Measurements from ENCODE around the gene SBF1. TPM values are rescaled to one million over a fixed set of nuclear protein-coding genes. Genes with fewer than 3 reads are reported as not detected.

Gene SBF1
- total RNA-seq, 2 experiments from 2014 or later = 220 to 227 TPM

- POLR2A ChIA-PET = no interaction called here
- no peak overlapping the region for H3K4me3 Mint-ChIP-seq
Observed at GRCh38 chr22:50400931-50401330, 73.9 kb downstream of the SBF1 start.

GRCh38 chr22:50400406-50400805 lies 74.4 kb downstream of the SBF1 start:
- ATAC-seq (ENCODE audit: poor library complexity) = no peak
- ChIA-PET POLR2A (no interaction called here), CTCF (interaction anchor here (1.0 to 1.4 kb wide), 3 partner anchors 26 to 219 kb away, joined by 3 to 5 read pairs (median 3); partner anchors contain the start of gene SCO2)
- peak in 1 of 14 experiments; percentile 18 for DNase-seq
- Histone ChIP-seq H3K9me3 (ENCODE audit: control insufficient read depth in 1 of 2, insufficient read depth in 1 of 2, low read length in 2 of 2) (no peaks in the 10 kb centered on the region), H3K27me3 (ENCODE audit: control insufficient read depth in 1 of 2, insufficient read depth in 2 of 2, low read length in 2 of 2) (no peaks in the 10 kb centered on the region), H3K4me1 (ENCODE audit: insufficient read depth, low read length) (peaks cover 20% of the 10 kb centered on the region), H3K27ac (ENCODE audit: low read depth in 1 of 2, low read length in 2 of 2) (peak overlapping the region in 1 of 2 donors; percentile 30), H3K4me3 (ENCODE audit: low read length) (no peak overlapping the region), H3K36me3 (ENCODE audit: insufficient read depth, low read length) (peaks cover 35% of the 10 kb centered on the region)
- no peaks in the 10 kb centered on the region for H3K9me3 Mint-ChIP-seq
- no peak for TF ChIP-seq CTCF (IDR thresholded peaks at IDR 0.05)
- peaks cover 43% of the 10 kb centered on the region for H3K36me3 Mint-ChIP-seq (ENCODE audit: low read depth)
- H3K4me3 Mint-ChIP-seq = no peak overlapping the region
- no peaks in the 10 kb centered on the region for H3K27me3 Mint-ChIP-seq
- intact Hi-C loops (cut with DNase I, micrococcal nuclease) = no loop called here
- peak overlapping the region; percentile 80 for H3K27ac Mint-ChIP-seq
- H3K4me1 Mint-ChIP-seq (ENCODE audit: low read depth) = peaks cover 14% of the 10 kb centered on the region

More at GRCh38 chr22:50400931-50401330, 73.9 kb downstream of the SBF1 start:
- Histone ChIP-seq H3K4me3 (ENCODE audit: low read length) (no peak overlapping the region), H3K27me3 (ENCODE audit: control insufficient read depth in 1 of 2, insufficient read depth in 2 of 2, low read length in 2 of 2) (no peaks in the 10 kb centered on the region), H3K9me3 (ENCODE audit: control insufficient read depth in 1 of 2, insufficient read depth in 1 of 2, low read length in 2 of 2) (no peaks in the 10 kb centered on the region), H3K27ac (ENCODE audit: low read depth in 1 of 2, low read length in 2 of 2) (no peak overlapping the region), H3K4me1 (ENCODE audit: insufficient read depth, low read length) (peaks cover 20% of the 10 kb centered on the region), H3K36me3 (ENCODE audit: insufficient read depth, low read length) (peaks cover 31% of the 10 kb centered on the region)
- Mint-ChIP-seq H3K4me1 (ENCODE audit: low read depth) (peaks cover 14% of the 10 kb centered on the region), H3K9me3 (no peaks in the 10 kb centered on the region), H3K36me3 (ENCODE audit: low read depth) (peaks cover 43% of the 10 kb centered on the region), H3K27me3 (no peaks in the 10 kb centered on the region), H3K27ac (peak overlapping the region; percentile 80)
- intact Hi-C loops (cut with DNase I, micrococcal nuclease) = no loop called here
- ATAC-seq (ENCODE audit: poor library complexity) (no peak), DNase-seq (no peak)
- TF ChIP-seq CTCF (IDR thresholded peaks at IDR 0.05) = no peak
- CTCF ChIA-PET = no interaction called here

GRCh38 chr22:50399751-50400331 lies 75.0 kb downstream of the SBF1 start:
- ATAC-seq (ENCODE audit: poor library complexity) (no peak), DNase-seq (peak in 10 of 14 experiments; percentile 7 to 61 (median 18))
- no peak for TF ChIP-seq CTCF (IDR thresholded peaks at IDR 0.05)
- ChIA-PET CTCF (interaction anchor here (1.0 to 1.4 kb wide), 3 partner anchors 27 to 220 kb away, joined by 3 to 5 read pairs (median 3); partner anchors contain the start of gene SCO2), POLR2A (no interaction called here)
- Histone ChIP-seq H3K36me3 (ENCODE audit: insufficient read depth, low read length) (peaks cover 40% of the 10 kb centered on the region), H3K27me3 (ENCODE audit: control insufficient read depth in 1 of 2, insufficient read depth in 2 of 2, low read length in 2 of 2) (no peaks in the 10 kb centered on the region), H3K9me3 (ENCODE audit: control insufficient read depth in 1 of 2, insufficient read depth in 1 of 2, low read length in 2 of 2) (no peaks in the 10 kb centered on the region), H3K4me3 (ENCODE audit: low read length) (no peak overlapping the region), H3K27ac (ENCODE audit: low read depth in 1 of 2, low read length in 2 of 2) (peak overlapping the region; percentile 5 to 30), H3K4me1 (ENCODE audit: insufficient read depth, low read length) (peaks cover 20% of the 10 kb centered on the region)
- peak overlapping the region; percentile 80 for H3K27ac Mint-ChIP-seq
- no peaks in the 10 kb centered on the region for H3K9me3 Mint-ChIP-seq
- no peaks in the 10 kb centered on the region for H3K27me3 Mint-ChIP-seq
- peaks cover 14% of the 10 kb centered on the region for H3K4me1 Mint-ChIP-seq (ENCODE audit: low read depth)
- peaks cover 46% of the 10 kb centered on the region for H3K36me3 Mint-ChIP-seq (ENCODE audit: low read depth)
- no peak overlapping the region for H3K4me3 Mint-ChIP-seq
- intact Hi-C loops (cut with DNase I, micrococcal nuclease) = loop anchor here in 1 of 2 experiments (5.0 kb wide), 1 partner anchor 97 kb away; no protein-coding TSS in a partner anchor
